A673 (cell line): ENCODE results near the gene NANOG. TPM values are rescaled to one million over a fixed set of nuclear protein-coding genes. Genes with fewer than 3 reads are reported as not detected.
"Not testable (repeated sequence)": the region's sequence is repeated elsewhere in the genome, so short reads cannot be mapped to it uniquely, and the experiment has no call there.

Experiments
- BruUV-seq: library from RNA; stranded (reverse); fragments of 400-500 nt; replicated peaks from 2 replicates; lab custom pipeline; 2021; lab: Mats Ljungman, UMichigan
- CTCF ChIA-PET: fragments of 300-600 bp; sonication (Branson Sonifier 250); formaldehyde crosslinking; loops from one replicate; lab custom pipeline; 2022; ENCODE audit warnings: antibody characterized with exemption; lab: Charles Lee
- POLR2A ChIA-PET: fragments of 300-600 bp; sonication (Branson Sonifier 250); formaldehyde crosslinking; loops from one replicate; lab custom pipeline; 2022; ENCODE audit warnings: antibody characterized with exemption; ENCODE audit not compliant: low non-redundant PET; lab: Charles Lee
- DNase-seq: peaks from one replicate; pipeline ENCODE4 v3.0.0-alpha.2; 2015; ENCODE audit warnings: low spot score
- H3K27ac ChIP-seq: fragments of 200-600 bp; sonication (generic); 2 replicates; pipeline ENCODE4 v1.5.1; 2016; ENCODE audit warnings: mixed run types, low read depth, mild to moderate bottlenecking, mixed read lengths, antibody characterized with exemption, low read length; ENCODE audit not compliant: poor library complexity, severe bottlenecking
- H3K27me3 ChIP-seq: fragments of 200-600 bp; sonication (generic); replicated peaks from 2 replicates; pipeline ENCODE4 v1.6.1; 2017; ENCODE audit warnings: mixed run types, low read depth, mild to moderate bottlenecking, mixed read lengths, antibody characterized with exemption, low read length; ENCODE audit not compliant: insufficient read depth, poor library complexity
- H3K36me3 ChIP-seq: fragments of 200-600 bp; sonication (generic); 2 replicates; pipeline ENCODE4 v1.6.1; 2016; ENCODE audit warnings: mixed run types, mild to moderate bottlenecking, mixed read lengths, antibody characterized with exemption, low read length; ENCODE audit not compliant: insufficient read depth, poor library complexity, severe bottlenecking
- H3K4me1 ChIP-seq: fragments of 200-600 bp; sonication (generic); 2 replicates; pipeline ENCODE4 v1.6.1; 2017; ENCODE audit warnings: mixed run types, mild to moderate bottlenecking, mixed read lengths, antibody characterized with exemption, low read length; ENCODE audit not compliant: insufficient read depth, poor library complexity, severe bottlenecking
- H3K4me3 ChIP-seq: fragments of 200-600 bp; sonication (generic); 2 replicates; pipeline ENCODE4 v1.5.1; 2016; ENCODE audit warnings: low read depth, mixed run types, mild to moderate bottlenecking, mixed read lengths, low read length; ENCODE audit not compliant: poor library complexity, severe bottlenecking
- H3K9me3 ChIP-seq: fragments of 200-600 bp; sonication (generic); 2 replicates; pipeline ENCODE4 v1.6.1; 2016; ENCODE audit warnings: mixed run types, low read depth, mild to moderate bottlenecking, mixed read lengths, antibody characterized with exemption, low read length; ENCODE audit not compliant: poor library complexity, severe bottlenecking
- EZH2 ChIP-seq: fragments of 200-600 bp; sonication (generic); IDR thresholded peaks from 2 replicates; pipeline ENCODE4 v1.6.1; 2017; ENCODE audit warnings: borderline replicate concordance, low read depth, mild to moderate bottlenecking, mixed read lengths, antibody characterized with exemption, low read length; ENCODE audit not compliant: poor library complexity, severe bottlenecking
- intact Hi-C: fragments of 100-400 bp; cut with micrococcal nuclease; formaldehyde crosslinking; loops from one replicate; pipeline ENCODE4 v1.10.0; 2022; ENCODE audit not compliant: unreplicated experiment
- total RNA-seq: library from RNA; stranded (reverse); gene quantifications from 2 replicates; pipeline ENCODE4 v1.2.3, GENCODE V29; 2021
- TF ChIP-seq, protein P1 (sequence below): fragments of 300-800, 200-600 bp; sonication (generic); conservative IDR thresholded peaks from 2 replicates; pipeline ENCODE4 v1.5.1; 2017; ENCODE audit warnings: low read depth, mild to moderate bottlenecking, antibody characterized with exemption, low read length, moderate library complexity, mixed read lengths

NANOG gene
- total RNA-seq, 1 experiment from 2014 or later: not detected

DNA sequence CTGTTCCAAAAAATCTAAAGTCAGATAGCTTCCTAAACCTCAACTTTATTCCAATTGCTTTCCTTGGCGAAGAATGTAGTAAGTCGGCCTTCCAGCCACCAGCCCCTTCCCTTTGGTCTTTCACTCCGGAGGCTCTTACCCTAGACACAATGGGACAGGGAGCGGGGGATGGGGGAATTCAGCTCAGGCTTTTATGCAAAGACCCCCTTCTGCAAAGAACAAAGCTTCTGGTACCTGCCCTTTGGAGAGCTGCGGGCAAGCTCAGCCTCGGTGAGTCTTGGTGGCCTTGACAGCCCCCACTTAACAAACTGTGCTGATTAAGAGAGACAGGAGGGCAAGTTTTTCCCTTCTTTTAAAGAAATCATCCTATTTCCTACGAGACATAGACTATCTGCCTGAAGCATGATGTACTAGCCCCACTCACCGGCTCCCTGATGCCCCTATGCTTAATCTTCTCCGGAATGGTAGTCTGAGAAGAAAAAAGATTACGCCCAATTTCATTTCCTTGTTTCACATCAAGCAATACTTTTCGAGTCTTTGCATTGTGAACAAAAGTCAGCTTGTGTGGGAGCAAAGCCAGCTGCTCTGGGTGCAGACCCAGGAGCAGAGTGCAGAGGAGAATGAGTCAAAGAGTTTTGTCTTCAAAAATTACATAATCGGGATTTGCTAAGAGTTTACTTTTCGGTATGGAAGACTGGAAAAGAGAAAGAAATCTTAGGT, 1.5 kb upstream of the NANOG start:
- CTCF ChIA-PET: no interaction called here
- no TSS peak for BruUV-seq
- H3K36me3 ChIP-seq: no peaks in the 10 kb centered on the region
- no peak overlapping the region for H3K27ac ChIP-seq
- no peaks in the 10 kb centered on the region for H3K4me1 ChIP-seq
- no peaks in the 10 kb centered on the region for H3K27me3 ChIP-seq
- no peak for TF ChIP-seq EZH2
- TF ChIP-seq, protein P1, sequence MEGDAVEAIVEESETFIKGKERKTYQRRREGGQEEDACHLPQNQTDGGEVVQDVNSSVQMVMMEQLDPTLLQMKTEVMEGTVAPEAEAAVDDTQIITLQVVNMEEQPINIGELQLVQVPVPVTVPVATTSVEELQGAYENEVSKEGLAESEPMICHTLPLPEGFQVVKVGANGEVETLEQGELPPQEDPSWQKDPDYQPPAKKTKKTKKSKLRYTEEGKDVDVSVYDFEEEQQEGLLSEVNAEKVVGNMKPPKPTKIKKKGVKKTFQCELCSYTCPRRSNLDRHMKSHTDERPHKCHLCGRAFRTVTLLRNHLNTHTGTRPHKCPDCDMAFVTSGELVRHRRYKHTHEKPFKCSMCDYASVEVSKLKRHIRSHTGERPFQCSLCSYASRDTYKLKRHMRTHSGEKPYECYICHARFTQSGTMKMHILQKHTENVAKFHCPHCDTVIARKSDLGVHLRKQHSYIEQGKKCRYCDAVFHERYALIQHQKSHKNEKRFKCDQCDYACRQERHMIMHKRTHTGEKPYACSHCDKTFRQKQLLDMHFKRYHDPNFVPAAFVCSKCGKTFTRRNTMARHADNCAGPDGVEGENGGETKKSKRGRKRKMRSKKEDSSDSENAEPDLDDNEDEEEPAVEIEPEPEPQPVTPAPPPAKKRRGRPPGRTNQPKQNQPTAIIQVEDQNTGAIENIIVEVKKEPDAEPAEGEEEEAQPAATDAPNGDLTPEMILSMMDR: no peak
- H3K4me3 ChIP-seq: no peak overlapping the region
- POLR2A ChIA-PET: no interaction called here
- intact Hi-C loops: no loop called here
- no peaks in the 10 kb centered on the region for H3K9me3 ChIP-seq
- no peak for DNase-seq

- ChIA-PET POLR2A (no interaction called here), CTCF (no interaction called here)
- Histone ChIP-seq H3K4me1 (no peaks in the 10 kb centered on the region), H3K27me3 (no peaks in the 10 kb centered on the region), H3K36me3 (no peaks in the 10 kb centered on the region), H3K27ac (no peak overlapping the region), H3K4me3 (no peak overlapping the region), H3K9me3 (no peaks in the 10 kb centered on the region)
- DNase-seq: no peak
- BruUV-seq: no TSS peak
- intact Hi-C loops: no loop called here
- TF ChIP-seq EZH2: no peak
- TF ChIP-seq, protein P1: no peak
Measured at GRCh38 chr12:7788294-7788660, 925 bp upstream of the NANOG start.

DNA sequence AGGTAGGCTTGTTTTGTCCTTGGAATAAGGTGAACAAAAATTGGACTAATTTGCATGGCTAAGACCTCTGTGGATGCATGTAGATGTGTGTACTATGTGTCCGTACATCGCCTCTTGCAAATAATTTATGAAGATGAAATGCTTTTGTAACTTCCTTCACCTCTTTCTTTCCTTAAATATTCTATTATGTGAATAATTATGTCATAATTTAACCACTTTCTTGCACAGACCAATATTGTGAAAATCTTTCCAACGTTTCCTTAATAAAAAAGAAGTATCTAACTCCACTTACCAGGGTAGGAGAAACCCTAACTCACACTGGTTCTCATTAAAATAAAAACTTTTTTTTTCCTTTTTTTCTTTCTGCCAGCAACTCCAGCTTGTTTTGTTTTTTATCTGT, 4.0 kb downstream of the NANOG start:
- ChIA-PET POLR2A (no interaction called here), CTCF (no interaction called here)
- Histone ChIP-seq H3K4me3 (no peak overlapping the region), H3K9me3 (no peaks in the 10 kb centered on the region), H3K27ac (no peak overlapping the region), H3K4me1 (no peaks in the 10 kb centered on the region), H3K36me3 (no peaks in the 10 kb centered on the region), H3K27me3 (no peaks in the 10 kb centered on the region)
- intact Hi-C loops: no loop called here
- no TSS peak for BruUV-seq
- TF ChIP-seq EZH2: no peak
- no peak for DNase-seq

GRCh38 chr12:7797269-7797668, 8.1 kb downstream of the NANOG start:
- H3K36me3 ChIP-seq, H3K27me3 ChIP-seq, intact Hi-C loops, BruUV-seq, H3K4me1 ChIP-seq, H3K27ac ChIP-seq, DNase-seq, H3K9me3 ChIP-seq, CTCF ChIA-PET, H3K4me3 ChIP-seq: not testable (repeated sequence)
- POLR2A ChIA-PET: interaction anchor here (0.6 kb wide), 1 partner anchor 166 kb away, joined by 3 read pairs; no protein-coding TSS in a partner anchor
